Neural cell (in vitro differentiated cells): Measurements from ENCODE around the gene SMCHD1. TPM values are rescaled to one million over a fixed set of nuclear protein-coding genes. Genes with fewer than 3 reads are reported as not detected.

Source experiments
- H2AFZ ChIP-seq: fragments of 200-600, 300-800 bp; sonication (generic), shearing (Covaris generic); 2 replicates; pipeline ENCODE4 v1.6.0; 2014; ENCODE audit warnings: low read depth, mild to moderate bottlenecking, antibody characterized with exemption, low read length, moderate library complexity
- H3F3A ChIP-seq: fragments of 200-600 bp; shearing (Covaris generic); 2 replicates; pipeline ENCODE4 v1.6.1; 2016; ENCODE audit warnings: mild to moderate bottlenecking, moderate library complexity, mixed read lengths, antibody characterized with exemption, low read length; ENCODE audit not compliant: insufficient read depth, poor library complexity, severe bottlenecking
- H3K27ac ChIP-seq: fragments of 200-600, 300-800 bp; sonication (generic), shearing (Covaris generic); 2 replicates; pipeline ENCODE4 v1.5.1; 2014; ENCODE audit warnings: mild to moderate bottlenecking, low read length, moderate library complexity
- H3K27me3 ChIP-seq: fragments of 300-800, 200-600 bp; sonication (generic), shearing (Covaris generic); 2 replicates; pipeline ENCODE4 v1.6.0; 2014; ENCODE audit warnings: mild to moderate bottlenecking, low read depth, low read length, moderate library complexity; ENCODE audit not compliant: insufficient read depth
- H3K36me3 ChIP-seq: fragments of 300-800, 200-600 bp; sonication (generic), shearing (Covaris generic); 2 replicates; pipeline ENCODE4 v1.5.1; 2014; ENCODE audit warnings: mild to moderate bottlenecking, antibody characterized with exemption, low read length, moderate library complexity; ENCODE audit not compliant: insufficient read depth
- H3K4me2 ChIP-seq: fragments of 300-800, 200-600 bp; sonication (generic), shearing (Covaris generic); 2 replicates; pipeline ENCODE4 v1.6.0; 2014; ENCODE audit warnings: mild to moderate bottlenecking, low read length
- H3K4me3 ChIP-seq: fragments of 300-800, 200-600 bp; sonication (generic), shearing (Covaris generic); 2 replicates; pipeline ENCODE4 v1.5.1; 2014; ENCODE audit warnings: mild to moderate bottlenecking, low read length, moderate library complexity
- H3K79me2 ChIP-seq: fragments of 200-600 bp; shearing (Covaris generic); replicated peaks from 2 replicates; pipeline ENCODE4 v1.6.0; 2014; ENCODE audit warnings: mild to moderate bottlenecking, low read length, moderate library complexity; ENCODE audit not compliant: insufficient read depth
- H3K9ac ChIP-seq: fragments of 300-800, 200-600 bp; sonication (generic), shearing (Covaris generic); 2 replicates; pipeline ENCODE4 v1.6.1; 2016; ENCODE audit warnings: mild to moderate bottlenecking, low read length, mixed read lengths
- H3K9me2 ChIP-seq: fragments of 200-600 bp; shearing (Covaris generic); 2 replicates; pipeline ENCODE4 v1.6.1; 2016; ENCODE audit warnings: mild to moderate bottlenecking, low read length, mixed read lengths; ENCODE audit not compliant: insufficient read depth
- H3K9me3 ChIP-seq: fragments of 200-600, 300-800 bp; sonication (generic), shearing (Covaris generic); 2 replicates; pipeline ENCODE4 v1.6.1; 2016; ENCODE audit warnings: mild to moderate bottlenecking, mixed run types, low read length, moderate library complexity, mixed read lengths
- H4K20me1 ChIP-seq: fragments of 200-600 bp; shearing (Covaris generic); 2 replicates; pipeline ENCODE4 v1.6.1; 2016; ENCODE audit warnings: mild to moderate bottlenecking, mixed run types; ENCODE audit not compliant: insufficient read depth
- CTCF ChIP-seq: fragments of 450-650 bp; IDR thresholded peaks from 2 replicates; pipeline ENCODE4 v1.5.1; 2014; ENCODE audit warnings: antibody characterized with exemption, mild to moderate bottlenecking, moderate library complexity; ENCODE audit not compliant: poor library complexity, severe bottlenecking
- EP300 ChIP-seq: fragments of 450-650 bp; conservative IDR thresholded peaks from 2 replicates; pipeline ENCODE4 v1.6.1; 2014; ENCODE audit warnings: antibody characterized with exemption, mild to moderate bottlenecking, moderate library complexity; ENCODE audit not compliant: poor library complexity, severe bottlenecking
- EZH2 ChIP-seq: fragments of 200-600, 300-800 bp; shearing (Covaris generic), sonication (generic); IDR thresholded peaks from 2 replicates; pipeline ENCODE4 v1.6.1; 2014; ENCODE audit warnings: antibody characterized with exemption, low read length, borderline replicate concordance, mild to moderate bottlenecking; ENCODE audit not compliant: insufficient read depth, poor library complexity, severe bottlenecking
- MXI1 ChIP-seq: fragments of 450-650 bp; conservative IDR thresholded peaks from 2 replicates; pipeline ENCODE4 v1.6.1; 2014; ENCODE audit warnings: antibody characterized with exemption, mild to moderate bottlenecking; ENCODE audit not compliant: poor library complexity, severe bottlenecking
- POLR2AphosphoS5 ChIP-seq: IDR thresholded peaks from 2 replicates; pipeline ENCODE4 v1.6.1; 2012
- RAD21 ChIP-seq: fragments of 450-650 bp; conservative IDR thresholded peaks from 2 replicates; pipeline ENCODE4 v1.6.1; 2014; ENCODE audit warnings: antibody characterized with exemption, mild to moderate bottlenecking, moderate library complexity
- REST ChIP-seq: IDR thresholded peaks from 2 replicates; pipeline ENCODE4 v1.6.1; 2012; ENCODE audit warnings: borderline replicate concordance
- SMC3 ChIP-seq: fragments of 450-650 bp; conservative IDR thresholded peaks from 2 replicates; pipeline ENCODE4 v1.6.1; 2014; ENCODE audit warnings: antibody characterized with exemption, mild to moderate bottlenecking, moderate library complexity; ENCODE audit not compliant: poor library complexity
- TAF1 ChIP-seq: IDR thresholded peaks from 2 replicates; pipeline ENCODE4 v1.6.1; 2012; ENCODE audit warnings: low read depth
- polyA plus RNA-seq: library from polyadenylated mRNA; depleted of rRNA; stranded (reverse); fragments of >200 nt; gene quantifications from 2 replicates; pipeline ENCODE4 v1.2.3, GENCODE V29; 2014

SMCHD1 gene
- polyA plus RNA-seq, 1 donor from 2014 or later, result 49.4 TPM

- peaks cover 12% of the 10 kb centered on the region for H3K36me3 ChIP-seq
These were observed 43.5 kb downstream of the SMCHD1 start for GRCh38 chr18:2699001-2699400.

GRCh38 chr18:2704541-2704940, 49.0 kb downstream of the SMCHD1 start:
- H3K9me3 ChIP-seq, result no peaks in the 10 kb centered on the region
- no peak overlapping the region for H3K4me3 ChIP-seq
- no peak overlapping the region for H3K27ac ChIP-seq
- H3K4me2 ChIP-seq, result no peak overlapping the region
- no peak overlapping the region for H2AFZ ChIP-seq
- no peaks in the 10 kb centered on the region for H3F3A ChIP-seq
- H3K79me2 ChIP-seq, result no peaks in the 10 kb centered on the region
- no peaks in the 10 kb centered on the region for H3K9me2 ChIP-seq
- no peaks in the 10 kb centered on the region for H3K27me3 ChIP-seq
- peaks cover 16% of the 10 kb centered on the region for H3K36me3 ChIP-seq
- no peak overlapping the region for H3K9ac ChIP-seq
- H4K20me1 ChIP-seq, result no peaks in the 10 kb centered on the region
- TF ChIP-seq EP300 (no peak), TAF1 (no peak), EZH2 (no peak), MXI1 (no peak), REST (no peak), CTCF (no peak), POLR2AphosphoS5 (no peak)

More at GRCh38 chr18:2699001-2699400, 43.5 kb downstream of the SMCHD1 start:
- H3K4me2 ChIP-seq, result no peak overlapping the region
- H3K27me3 ChIP-seq, result no peaks in the 10 kb centered on the region
- H3K9me3 ChIP-seq, result no peaks in the 10 kb centered on the region
- no peaks in the 10 kb centered on the region for H3K9me2 ChIP-seq
- no peak overlapping the region for H2AFZ ChIP-seq
- TF ChIP-seq EZH2 (no peak), RAD21 (no peak), POLR2AphosphoS5 (no peak), SMC3 (no peak), EP300 (no peak), MXI1 (no peak), TAF1 (no peak), CTCF (no peak), REST (no peak)
- H4K20me1 ChIP-seq, result no peaks in the 10 kb centered on the region
- no peak overlapping the region for H3K27ac ChIP-seq
- H3K9ac ChIP-seq, result no peak overlapping the region
- H3F3A ChIP-seq, result no peaks in the 10 kb centered on the region
- H3K4me3 ChIP-seq, result no peak overlapping the region
- H3K79me2 ChIP-seq, result no peaks in the 10 kb centered on the region
